Activated CD8-positive, alpha-beta memory T cell treated with anti-CD3 and anti-CD28 coated beads for 48 hours (primary cell): ENCODE results near the gene DNAI2.

ENCODE experiments used
- DNase-seq, 3 experiments: peaks; one replicate each; pipeline ENCODE4 v3.0.0-alpha.2; 2020; ENCODE audit warnings: low read depth in 2 of 3, low spot score in 2 of 3

Gene DNAI2

DNA sequence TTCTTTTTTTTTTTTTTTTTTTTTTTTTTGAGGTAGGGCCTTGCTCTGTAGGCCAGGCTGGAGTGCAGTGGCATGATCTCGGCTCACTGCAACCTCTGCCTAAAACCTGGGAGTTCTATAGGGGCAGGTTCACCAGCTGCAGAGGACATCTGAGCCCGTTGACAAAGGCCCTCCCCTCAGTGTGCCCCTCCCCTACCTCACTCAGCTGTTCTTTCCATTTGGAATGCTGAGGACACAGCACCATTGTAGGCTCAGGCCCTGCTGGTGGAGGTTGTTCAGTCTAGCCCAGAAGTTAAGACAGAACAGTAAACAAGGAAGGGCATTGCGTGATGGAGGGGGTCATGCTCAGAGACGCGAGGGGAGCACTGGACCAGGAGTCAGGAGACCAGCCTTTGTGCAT is 30.1 kb downstream of the DNAI2 start:
- DNase-seq = no peak

DNA sequence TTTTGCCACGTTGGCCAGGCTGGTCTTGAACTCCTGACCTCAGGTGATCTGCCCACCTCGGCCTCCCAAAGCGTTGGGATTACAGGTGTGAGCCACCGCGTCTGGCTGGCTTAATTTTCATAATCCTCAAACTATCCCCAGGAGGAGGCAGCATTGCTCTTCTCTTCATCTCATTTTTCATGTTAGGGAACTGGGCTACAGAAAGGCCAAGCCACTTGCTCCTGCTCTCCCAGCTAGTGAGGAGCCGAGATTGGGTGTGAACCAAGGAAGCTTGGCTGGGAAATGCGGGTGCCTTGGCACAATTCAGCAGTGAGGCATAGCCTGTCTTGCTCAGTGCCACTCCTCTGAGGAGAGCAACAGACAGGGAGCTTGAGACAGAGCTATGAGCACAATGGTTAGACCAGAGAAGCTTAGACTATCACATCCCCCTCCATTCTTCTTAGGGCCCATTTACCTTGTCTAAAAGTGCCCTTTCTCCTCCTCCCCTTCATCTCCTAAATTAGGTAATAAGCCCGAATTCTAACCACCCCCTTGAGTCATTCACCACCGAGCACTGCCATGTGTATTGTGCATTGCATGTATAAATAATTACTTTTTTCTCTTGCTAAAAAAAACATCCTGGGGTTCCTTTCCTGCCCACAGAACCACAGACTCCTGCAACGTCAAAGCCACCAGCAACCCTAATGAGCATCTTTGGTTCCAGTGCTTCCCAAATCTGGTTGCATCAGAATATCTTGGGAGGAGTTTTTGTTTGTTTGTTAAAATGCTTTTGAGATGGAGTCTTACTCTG is 32.0 kb downstream of the DNAI2 start:
- DNase-seq = no peak

GRCh38 chr17:74307984-74308773 is 34.1 kb downstream of the DNAI2 start:
- DNase-seq = no peak

- DNase-seq = no peak
These were observed 35.9 kb downstream of the DNAI2 start for GRCh38 chr17:74309902-74310301.

DNA sequence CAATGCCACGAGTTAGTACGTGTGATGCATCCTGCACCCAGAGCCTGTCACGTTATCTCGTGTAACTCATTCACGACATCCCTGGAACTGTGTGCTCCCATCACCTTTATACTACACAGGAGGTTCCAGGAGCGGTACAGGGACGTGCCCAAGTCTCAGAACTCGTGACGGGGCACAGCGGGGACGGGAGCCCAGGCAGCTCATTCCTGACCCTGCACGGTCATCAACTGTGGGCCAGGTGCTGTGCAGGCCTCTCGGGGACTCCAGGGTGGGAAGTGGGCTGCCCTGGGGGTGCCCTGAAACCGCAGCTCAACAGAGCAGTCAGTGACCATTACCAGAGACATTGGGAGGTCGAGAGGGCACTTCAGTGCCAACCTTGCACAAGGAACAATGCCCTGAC is 40.8 kb downstream of the DNAI2 start:
- DNase-seq = no peak

GRCh38 chr17:74316220-74316619 is 42.2 kb downstream of the DNAI2 start:
- DNase-seq = no peak

- DNase-seq = no peak
These were observed 43.0 kb downstream of the DNAI2 start for GRCh38 chr17:74317071-74317470.

DNA sequence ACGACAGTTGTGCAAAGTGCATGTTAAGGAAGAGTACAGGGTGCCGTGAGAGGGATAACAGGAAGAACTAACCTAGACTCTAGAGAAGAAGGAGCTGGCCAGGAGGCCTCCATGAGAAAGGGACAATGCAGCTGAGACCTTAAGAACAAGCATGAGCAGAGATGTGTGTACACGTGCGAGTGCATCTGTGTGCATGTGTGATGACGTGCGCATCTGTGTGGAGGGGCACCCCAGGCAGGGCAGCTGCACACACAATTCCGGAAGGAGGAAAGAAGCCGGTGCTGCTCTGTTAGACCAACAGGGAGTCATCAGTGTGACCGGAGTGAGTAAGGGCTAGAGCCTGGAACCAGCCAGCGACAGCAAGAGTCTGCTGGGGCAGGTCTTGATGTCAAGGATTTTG is 44.4 kb downstream of the DNAI2 start:
- no peak for DNase-seq

- no peak for DNase-seq
These were observed 50.5 kb downstream of the DNAI2 start for GRCh38 chr17:74324521-74324920.

DNA sequence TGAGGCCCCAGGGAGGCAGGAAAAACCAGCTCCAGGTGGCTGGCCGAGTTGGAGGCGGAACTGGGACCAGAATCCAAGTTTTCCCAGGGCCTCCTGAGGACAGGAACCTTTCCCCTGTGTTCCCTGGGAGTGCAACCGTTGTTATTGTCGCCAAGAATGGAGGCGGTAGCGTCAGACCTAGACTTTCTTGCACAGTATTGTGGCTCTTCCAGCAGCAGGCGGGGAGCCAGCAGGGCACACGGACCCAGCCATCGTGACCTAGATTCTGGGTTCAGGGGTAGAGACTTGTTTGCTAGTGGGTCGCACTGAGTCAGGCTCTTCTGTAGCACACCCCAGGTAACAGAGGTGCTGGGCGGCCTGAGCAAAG is 51.3 kb downstream of the DNAI2 start:
- no peak for DNase-seq

- peak; percentile 22 to 36 (median 34) for DNase-seq
These were observed 51.8 kb downstream of the DNAI2 start, which contains the start of gene KIF19 for GRCh38 chr17:74325743-74326379. Gene KIF19 (plus strand): TSS chr17:74326226. CDS start chr17:74326350, 124 bp downstream.

- no peak for DNase-seq
These were observed 52.5 kb downstream of the DNAI2 start for GRCh38 chr17:74326506-74326905.

- DNase-seq = no peak
These were observed 54.5 kb downstream of the DNAI2 start for GRCh38 chr17:74328487-74328886.

DNA sequence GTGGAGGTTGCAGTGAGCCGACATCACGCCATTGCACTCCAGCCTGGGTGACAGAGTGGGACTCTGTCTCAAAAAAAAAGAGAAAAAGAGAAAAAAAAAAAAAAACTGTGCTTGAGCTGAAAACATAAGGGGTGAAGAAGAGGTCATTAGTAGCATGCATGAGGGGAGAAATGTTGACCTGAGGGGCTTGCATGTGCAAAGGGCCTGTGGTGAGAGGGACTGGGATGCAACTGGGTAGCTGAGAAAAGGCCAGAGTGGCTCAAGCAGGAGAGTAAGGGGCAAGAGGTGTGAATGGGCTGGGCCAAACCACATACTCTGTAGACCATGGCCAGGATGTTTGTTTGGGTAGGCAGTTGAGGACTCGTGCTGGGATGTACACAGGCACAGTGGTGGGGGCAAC is 55.3 kb downstream of the DNAI2 start:
- DNase-seq = no peak

GRCh38 chr17:74330446-74330845 is 56.4 kb downstream of the DNAI2 start:
- DNase-seq = no peak

DNA sequence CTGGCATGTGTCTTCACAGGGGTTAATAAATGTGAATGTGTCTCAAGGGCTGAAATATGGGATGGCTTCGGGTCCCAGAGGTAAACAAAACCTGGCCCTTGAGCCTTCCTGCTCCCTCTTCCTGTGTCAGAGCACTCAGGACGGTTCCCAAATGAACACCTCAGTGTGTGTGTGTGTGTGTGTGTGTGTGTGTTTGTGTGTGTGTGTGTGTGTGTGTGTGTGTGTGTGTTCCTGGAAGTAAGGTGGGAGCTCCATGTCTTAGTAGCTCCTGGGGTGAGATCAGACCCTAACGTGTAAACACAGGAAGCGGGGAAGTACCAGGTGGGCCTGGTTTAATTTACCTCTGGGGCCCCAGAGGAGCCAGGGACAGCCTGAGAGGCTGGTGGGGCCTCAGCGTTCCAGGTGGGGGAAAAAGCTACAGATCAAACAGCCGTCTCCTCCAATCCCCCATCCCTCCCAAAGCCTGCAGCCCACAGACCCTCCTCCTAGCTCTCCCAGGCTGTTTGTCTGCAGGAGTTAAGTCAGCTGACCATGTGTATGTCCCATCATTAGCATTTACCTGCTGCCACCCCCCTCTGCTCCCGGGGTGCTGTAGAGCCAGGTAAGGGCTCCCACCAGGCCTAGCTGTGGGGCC is 58.1 kb downstream of the DNAI2 start:
- DNase-seq = no peak

GRCh38 chr17:74332763-74333283 is 58.8 kb downstream of the DNAI2 start:
- DNase-seq = no peak

GRCh38 chr17:74334393-74335039 is 60.5 kb downstream of the DNAI2 start:
- DNase-seq = no peak

DNA sequence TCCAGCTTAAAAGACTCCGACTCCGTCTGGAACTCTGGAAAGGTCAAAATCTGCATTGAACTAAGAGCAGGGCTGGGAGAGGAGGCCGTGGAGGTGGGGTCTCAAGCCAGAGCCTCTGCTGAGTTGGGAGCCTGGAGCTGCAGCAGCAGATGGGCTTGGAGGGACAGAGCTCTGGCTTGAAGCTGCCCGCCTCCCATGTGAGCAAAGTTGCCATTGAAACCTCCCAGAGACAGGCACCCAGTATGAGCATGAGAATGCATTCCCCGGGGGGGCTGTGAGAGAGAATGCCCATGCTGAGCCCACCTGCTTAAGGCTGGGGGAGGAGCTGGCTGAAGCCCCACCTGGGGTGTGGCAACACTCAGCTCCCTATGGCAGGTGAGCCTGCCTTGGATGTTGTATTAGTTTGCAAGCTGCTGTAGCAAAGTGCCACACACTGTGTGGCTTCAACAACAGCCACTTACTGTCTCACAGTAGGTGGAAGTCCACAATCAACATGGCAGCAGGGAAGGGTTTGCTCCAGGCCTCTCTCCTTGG is 61.6 kb downstream of the DNAI2 start:
- no peak for DNase-seq

- no peak for DNase-seq
These were observed 62.3 kb downstream of the DNAI2 start for GRCh38 chr17:74336307-74336706.
